Measurements from ENCODE around the gene CRABP2. TPM values are rescaled to one million over a fixed set of nuclear protein-coding genes. Genes with fewer than 3 reads are reported as not detected.

The CRABP2 gene
- total and polyA plus RNA-seq, 2 of the 13 experiments (the other 11 are each of a cell fraction or from before 2014, with no cell fraction given): 0.40 to 0.60 TPM

DNA sequence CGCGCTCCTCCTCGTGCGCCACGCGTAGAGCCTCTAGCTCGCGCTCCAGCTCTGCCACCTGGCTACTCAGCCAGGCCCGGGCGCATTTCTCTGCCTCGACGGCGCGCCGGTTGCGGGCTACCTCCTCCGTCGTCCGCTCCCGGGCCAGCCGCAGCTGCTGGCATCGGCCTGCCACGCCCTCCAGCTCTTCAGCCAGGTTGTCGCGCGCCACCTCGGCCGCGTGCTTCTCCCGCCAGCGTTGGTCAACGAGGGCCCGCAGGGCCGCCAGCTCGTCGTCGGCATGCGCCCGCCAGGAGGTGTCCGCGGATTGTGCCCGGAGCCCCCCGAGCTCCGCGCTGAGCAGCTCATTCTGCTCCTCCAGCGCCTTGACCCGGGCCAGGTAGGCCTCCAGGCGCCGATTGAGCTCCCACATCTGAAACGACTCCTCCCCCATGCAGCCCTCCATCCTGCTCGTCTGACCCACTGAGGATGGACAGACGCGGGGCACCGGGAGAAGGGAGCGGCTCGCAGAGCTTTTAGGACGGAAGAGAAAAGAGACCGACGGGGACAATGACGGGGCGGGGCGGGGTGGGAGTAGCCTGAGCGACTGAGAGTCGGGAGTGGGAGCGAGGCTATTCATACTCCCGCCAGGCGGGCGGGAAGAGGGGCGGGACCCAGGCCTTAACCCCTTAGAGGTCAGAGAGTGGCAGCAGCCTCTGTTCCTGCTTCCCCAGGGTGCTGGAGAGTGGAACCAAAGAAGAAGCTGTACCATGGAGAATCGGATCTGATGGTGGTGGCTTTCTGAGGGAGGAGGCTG lies 28.4 kb downstream of the CRABP2 start, which contains the start of gene NES (continued):
- TF ChIP-seq ZNF317 (CRISPR knock-in tag; IDR thresholded peaks at IDR 0.05) (no peak), ZNF350 (CRISPR knock-in tag; IDR thresholded peaks at IDR 0.05; ENCODE audit: borderline replicate concordance, low read depth) (no peak), ZNF709 (CRISPR knock-in tag; IDR thresholded peaks at IDR 0.05) (no peak), ZFY (CRISPR knock-in tag; IDR thresholded peaks at IDR 0.05) (0 out of 2 replicates have a peak, but pooled peaks have one; percentile 27), HIVEP1 (CRISPR knock-in tag; IDR thresholded peaks at IDR 0.05) (0 out of 2 replicates have a peak, but pooled peaks have one; percentile 20), KDM3A (CRISPR knock-in tag; IDR thresholded peaks at IDR 0.05; ENCODE audit: low read depth) (no peak), TMF1 (CRISPR knock-in tag; IDR thresholded peaks at IDR 0.05; ENCODE audit: low read depth) (0 out of 2 replicates have a peak, but pooled peaks have one; percentile 52), NFE2 (CRISPR knock-in tag; IDR thresholded peaks at IDR 0.05) (no peak), AGO2 (optimal IDR thresholded peaks at IDR 0.05; ENCODE audit: low read depth, low read length) (peak; percentile 59), DR1 (CRISPR knock-in tag; IDR thresholded peaks at IDR 0.05) (0 out of 2 replicates have a peak, but pooled peaks have one; percentile 40), IRF2 (CRISPR knock-in tag; IDR thresholded peaks at IDR 0.05) (0 out of 2 replicates have a peak, but pooled peaks have one; percentile 35), SOX6 (IDR thresholded peaks at IDR 0.05) (no peak), SOX6 (CRISPR knock-in tag; IDR thresholded peaks at IDR 0.05) (peak; percentile 53), ZBTB7A (CRISPR knock-in tag; IDR thresholded peaks at IDR 0.05) (0 out of 2 replicates have a peak, but pooled peaks have one; percentile 24), SAP130 (CRISPR knock-in tag; IDR thresholded peaks at IDR 0.05; ENCODE audit: low read depth) (peak; percentile 66)
- TF ChIP-seq, protein P1, sequence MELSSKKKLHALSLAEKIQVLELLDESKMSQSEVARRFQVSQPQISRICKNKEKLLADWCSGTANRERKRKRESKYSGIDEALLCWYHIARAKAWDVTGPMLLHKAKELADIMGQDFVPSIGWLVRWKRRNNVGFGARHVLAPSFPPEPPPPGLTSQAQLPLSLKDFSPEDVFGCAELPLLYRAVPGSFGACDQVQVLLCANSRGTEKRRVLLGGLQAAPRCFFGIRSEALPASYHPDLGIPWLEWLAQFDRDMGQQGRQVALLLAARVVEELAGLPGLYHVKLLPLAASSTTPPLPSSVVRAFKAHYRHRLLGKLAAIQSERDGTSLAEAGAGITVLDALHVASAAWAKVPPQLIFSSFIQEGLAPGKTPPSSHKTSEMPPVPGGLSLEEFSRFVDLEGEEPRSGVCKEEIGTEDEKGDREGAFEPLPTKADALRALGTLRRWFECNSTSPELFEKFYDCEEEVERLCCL (CRISPR knock-in tag; IDR thresholded peaks at IDR 0.05; ENCODE audit: borderline replicate concordance): no peak
- TF ChIP-seq, protein P2, sequence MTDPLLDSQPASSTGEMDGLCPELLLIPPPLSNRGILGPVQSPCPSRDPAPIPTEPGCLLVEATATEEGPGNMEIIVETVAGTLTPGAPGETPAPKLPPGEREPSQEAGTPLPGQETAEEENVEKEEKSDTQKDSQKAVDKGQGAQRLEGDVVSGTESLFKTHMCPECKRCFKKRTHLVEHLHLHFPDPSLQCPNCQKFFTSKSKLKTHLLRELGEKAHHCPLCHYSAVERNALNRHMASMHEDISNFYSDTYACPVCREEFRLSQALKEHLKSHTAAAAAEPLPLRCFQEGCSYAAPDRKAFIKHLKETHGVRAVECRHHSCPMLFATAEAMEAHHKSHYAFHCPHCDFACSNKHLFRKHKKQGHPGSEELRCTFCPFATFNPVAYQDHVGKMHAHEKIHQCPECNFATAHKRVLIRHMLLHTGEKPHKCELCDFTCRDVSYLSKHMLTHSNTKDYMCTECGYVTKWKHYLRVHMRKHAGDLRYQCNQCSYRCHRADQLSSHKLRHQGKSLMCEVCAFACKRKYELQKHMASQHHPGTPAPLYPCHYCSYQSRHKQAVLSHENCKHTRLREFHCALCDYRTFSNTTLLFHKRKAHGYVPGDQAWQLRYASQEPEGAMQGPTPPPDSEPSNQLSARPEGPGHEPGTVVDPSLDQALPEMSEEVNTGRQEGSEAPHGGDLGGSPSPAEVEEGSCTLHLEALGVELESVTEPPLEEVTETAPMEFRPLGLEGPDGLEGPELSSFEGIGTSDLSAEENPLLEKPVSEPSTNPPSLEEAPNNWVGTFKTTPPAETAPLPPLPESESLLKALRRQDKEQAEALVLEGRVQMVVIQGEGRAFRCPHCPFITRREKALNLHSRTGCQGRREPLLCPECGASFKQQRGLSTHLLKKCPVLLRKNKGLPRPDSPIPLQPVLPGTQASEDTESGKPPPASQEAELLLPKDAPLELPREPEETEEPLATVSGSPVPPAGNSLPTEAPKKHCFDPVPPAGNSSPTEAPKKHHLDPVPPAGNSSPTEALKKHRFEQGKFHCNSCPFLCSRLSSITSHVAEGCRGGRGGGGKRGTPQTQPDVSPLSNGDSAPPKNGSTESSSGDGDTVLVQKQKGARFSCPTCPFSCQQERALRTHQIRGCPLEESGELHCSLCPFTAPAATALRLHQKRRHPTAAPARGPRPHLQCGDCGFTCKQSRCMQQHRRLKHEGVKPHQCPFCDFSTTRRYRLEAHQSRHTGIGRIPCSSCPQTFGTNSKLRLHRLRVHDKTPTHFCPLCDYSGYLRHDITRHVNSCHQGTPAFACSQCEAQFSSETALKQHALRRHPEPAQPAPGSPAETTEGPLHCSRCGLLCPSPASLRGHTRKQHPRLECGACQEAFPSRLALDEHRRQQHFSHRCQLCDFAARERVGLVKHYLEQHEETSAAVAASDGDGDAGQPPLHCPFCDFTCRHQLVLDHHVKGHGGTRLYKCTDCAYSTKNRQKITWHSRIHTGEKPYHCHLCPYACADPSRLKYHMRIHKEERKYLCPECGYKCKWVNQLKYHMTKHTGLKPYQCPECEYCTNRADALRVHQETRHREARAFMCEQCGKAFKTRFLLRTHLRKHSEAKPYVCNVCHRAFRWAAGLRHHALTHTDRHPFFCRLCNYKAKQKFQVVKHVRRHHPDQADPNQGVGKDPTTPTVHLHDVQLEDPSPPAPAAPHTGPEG (CRISPR knock-in tag; IDR thresholded peaks at IDR 0.05): no peak
- TF ChIP-seq, protein P3, sequence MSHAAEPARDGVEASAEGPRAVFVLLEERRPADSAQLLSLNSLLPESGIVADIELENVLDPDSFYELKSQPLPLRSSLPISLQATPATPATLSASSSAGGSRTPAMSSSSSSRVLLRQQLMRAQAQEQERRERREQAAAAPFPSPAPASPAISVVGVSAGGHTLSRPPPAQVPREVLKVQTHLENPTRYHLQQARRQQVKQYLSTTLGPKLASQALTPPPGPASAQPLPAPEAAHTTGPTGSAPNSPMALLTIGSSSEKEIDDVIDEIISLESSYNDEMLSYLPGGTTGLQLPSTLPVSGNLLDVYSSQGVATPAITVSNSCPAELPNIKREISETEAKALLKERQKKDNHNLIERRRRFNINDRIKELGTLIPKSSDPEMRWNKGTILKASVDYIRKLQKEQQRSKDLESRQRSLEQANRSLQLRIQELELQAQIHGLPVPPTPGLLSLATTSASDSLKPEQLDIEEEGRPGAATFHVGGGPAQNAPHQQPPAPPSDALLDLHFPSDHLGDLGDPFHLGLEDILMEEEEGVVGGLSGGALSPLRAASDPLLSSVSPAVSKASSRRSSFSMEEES (CRISPR knock-in tag; IDR thresholded peaks at IDR 0.05): no peak
- TF ChIP-seq, protein P4, sequence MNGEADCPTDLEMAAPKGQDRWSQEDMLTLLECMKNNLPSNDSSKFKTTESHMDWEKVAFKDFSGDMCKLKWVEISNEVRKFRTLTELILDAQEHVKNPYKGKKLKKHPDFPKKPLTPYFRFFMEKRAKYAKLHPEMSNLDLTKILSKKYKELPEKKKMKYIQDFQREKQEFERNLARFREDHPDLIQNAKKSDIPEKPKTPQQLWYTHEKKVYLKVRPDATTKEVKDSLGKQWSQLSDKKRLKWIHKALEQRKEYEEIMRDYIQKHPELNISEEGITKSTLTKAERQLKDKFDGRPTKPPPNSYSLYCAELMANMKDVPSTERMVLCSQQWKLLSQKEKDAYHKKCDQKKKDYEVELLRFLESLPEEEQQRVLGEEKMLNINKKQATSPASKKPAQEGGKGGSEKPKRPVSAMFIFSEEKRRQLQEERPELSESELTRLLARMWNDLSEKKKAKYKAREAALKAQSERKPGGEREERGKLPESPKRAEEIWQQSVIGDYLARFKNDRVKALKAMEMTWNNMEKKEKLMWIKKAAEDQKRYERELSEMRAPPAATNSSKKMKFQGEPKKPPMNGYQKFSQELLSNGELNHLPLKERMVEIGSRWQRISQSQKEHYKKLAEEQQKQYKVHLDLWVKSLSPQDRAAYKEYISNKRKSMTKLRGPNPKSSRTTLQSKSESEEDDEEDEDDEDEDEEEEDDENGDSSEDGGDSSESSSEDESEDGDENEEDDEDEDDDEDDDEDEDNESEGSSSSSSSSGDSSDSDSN (CRISPR knock-in tag; IDR thresholded peaks at IDR 0.05): peak; percentile 32; the same call in 1 of the 2 replicates
